ENCODE results near the gene WWTR1. TPM values are rescaled to one million over a fixed set of nuclear protein-coding genes. Genes with fewer than 3 reads are reported as not detected.

The WWTR1 gene
- total RNA-seq, 6 donors from 2014 or later, result 77.5 to 119 (median 107) TPM

DNA sequence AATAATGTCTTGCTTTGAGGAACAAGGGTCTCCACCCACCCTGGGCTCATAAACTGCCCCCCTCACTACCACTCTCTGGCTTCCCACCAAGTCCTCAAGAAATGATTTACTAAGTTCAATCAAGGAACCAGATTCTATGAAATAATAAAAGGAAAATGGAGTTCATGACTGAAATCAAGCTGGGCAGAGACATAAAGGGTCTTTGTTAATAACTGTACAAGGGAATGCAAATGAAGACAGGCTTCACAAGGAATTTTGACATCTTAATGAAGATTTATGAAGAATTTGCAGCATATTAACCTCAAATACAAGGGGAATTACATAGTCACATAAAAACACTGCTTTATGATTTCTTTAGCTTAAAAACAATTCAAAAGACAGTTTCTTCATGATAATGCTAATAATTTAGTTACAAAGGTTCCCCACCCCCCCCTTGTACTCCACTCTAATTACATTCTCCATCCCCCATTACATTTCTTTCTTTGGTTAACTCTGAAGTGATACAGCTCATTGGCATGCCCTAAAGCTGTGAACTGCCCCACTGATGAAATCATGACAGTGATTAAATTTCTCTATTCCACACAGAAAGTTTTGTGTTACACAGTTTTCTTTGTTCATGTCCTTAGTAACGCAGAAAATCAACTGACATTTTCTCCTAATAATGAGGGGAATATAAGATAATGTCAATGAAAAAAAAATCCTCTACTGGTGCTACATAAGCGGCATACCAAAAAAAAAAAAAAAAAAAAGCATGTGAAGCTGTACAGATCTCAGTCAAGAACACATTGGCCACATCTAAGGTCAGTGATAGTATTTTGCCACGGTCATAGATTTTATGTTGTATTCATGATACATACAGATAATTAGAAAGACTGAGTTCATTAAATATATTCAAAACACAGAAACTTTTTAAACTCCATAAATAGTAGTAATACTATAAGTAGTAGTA is 54.4 kb downstream of the WWTR1 start:
- TF ChIP-seq POLR2AphosphoS5 (IDR thresholded peaks at IDR 0.05) (no peak), EP300 (IDR thresholded peaks at IDR 0.05) (no peak)
- TF ChIP-seq, protein P1, sequence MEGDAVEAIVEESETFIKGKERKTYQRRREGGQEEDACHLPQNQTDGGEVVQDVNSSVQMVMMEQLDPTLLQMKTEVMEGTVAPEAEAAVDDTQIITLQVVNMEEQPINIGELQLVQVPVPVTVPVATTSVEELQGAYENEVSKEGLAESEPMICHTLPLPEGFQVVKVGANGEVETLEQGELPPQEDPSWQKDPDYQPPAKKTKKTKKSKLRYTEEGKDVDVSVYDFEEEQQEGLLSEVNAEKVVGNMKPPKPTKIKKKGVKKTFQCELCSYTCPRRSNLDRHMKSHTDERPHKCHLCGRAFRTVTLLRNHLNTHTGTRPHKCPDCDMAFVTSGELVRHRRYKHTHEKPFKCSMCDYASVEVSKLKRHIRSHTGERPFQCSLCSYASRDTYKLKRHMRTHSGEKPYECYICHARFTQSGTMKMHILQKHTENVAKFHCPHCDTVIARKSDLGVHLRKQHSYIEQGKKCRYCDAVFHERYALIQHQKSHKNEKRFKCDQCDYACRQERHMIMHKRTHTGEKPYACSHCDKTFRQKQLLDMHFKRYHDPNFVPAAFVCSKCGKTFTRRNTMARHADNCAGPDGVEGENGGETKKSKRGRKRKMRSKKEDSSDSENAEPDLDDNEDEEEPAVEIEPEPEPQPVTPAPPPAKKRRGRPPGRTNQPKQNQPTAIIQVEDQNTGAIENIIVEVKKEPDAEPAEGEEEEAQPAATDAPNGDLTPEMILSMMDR (IDR thresholded peaks at IDR 0.05), result no peak
- peaks cover 3 to 23% (median 20%) of the 10 kb centered on the region in 4 donors for H3K4me1 ChIP-seq

DNA sequence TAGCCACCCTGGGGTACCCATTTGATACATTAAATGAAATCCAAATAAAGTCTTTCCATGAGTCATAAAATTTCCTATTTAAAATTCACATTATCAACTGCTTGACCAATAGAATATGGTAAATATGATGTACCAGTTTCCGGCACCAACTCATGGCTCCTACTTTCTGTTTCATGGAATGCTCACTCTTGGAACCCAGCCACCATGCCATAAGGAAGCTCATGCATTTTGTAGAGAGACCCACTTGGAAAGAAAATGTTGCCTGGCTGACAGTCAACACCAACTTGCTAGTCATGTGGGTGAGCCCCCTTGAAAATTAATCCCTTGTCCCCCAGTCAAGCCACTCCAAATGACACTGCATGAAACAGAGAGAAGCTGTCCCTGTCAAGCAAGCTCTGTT is 57.2 kb downstream of the WWTR1 start:
- Histone ChIP-seq H3K9me3 (no peaks in the 10 kb centered on the region), H3K27ac (no peak overlapping the region), H3K4me1 (peaks cover 10 to 29% (median 27%) of the 10 kb centered on the region in 4 donors), H3K27me3 (no peaks in the 10 kb centered on the region), H3K36me3 (no peaks in the 10 kb centered on the region), H3K4me3 (no peak overlapping the region)
- WGBS, 2 donors, result 66 to 84% methylated on average over 1 of the region's 1 CpG
- ATAC-seq (ENCODE audit: low FRiP score in 2 of 2) (no peak), DNase-seq (no peak)
- TF ChIP-seq EP300 (IDR thresholded peaks at IDR 0.05), result no peak
- TF ChIP-seq POLR2AphosphoS5 (IDR thresholded peaks at IDR 0.05), result no peak
- no peak for TF ChIP-seq POLR2A (IDR thresholded peaks at IDR 0.05)
- TF ChIP-seq, protein P1 (IDR thresholded peaks at IDR 0.05), result no peak

More for the DNA sequence above, 54.4 kb downstream of the WWTR1 start:
- H3K36me3 ChIP-seq, result no peaks in the 10 kb centered on the region
- no peaks in the 10 kb centered on the region for H3K27me3 ChIP-seq
- H3K4me3 ChIP-seq, result no peak overlapping the region
- peak overlapping the region in 1 of 4 donors; percentile 28 for H3K27ac ChIP-seq
- WGBS, 2 donors, result 80 to 82% methylated on average over 3 of the region's 3 CpGs
- DNase-seq (no peak), ATAC-seq (ENCODE audit: low FRiP score in 2 of 2) (peak in 1 of 2 donors; percentile 41)
- H3K9me3 ChIP-seq, result no peaks in the 10 kb centered on the region

DNA sequence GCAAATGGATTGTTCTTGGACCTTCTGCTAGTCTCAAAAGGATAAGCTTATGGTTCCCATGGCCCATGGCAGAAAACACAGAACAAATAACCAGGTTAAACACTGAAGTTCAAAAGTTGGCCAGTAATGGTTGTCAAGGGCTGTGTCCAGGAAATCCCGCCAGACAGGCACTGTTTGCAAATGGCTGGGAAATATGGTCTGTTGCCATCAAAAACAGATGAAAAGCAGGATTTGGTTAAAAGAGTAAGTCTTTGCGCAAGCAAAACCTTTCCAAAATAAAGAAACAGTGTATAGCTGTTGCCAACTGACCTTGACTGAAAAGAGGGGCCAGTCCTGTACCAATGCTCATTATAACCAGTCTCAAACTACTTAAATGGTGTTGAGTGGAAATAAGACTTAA is 58.6 kb downstream of the WWTR1 start:
- ATAC-seq (ENCODE audit: low FRiP score in 2 of 2) (no peak), DNase-seq (no peak)
- no peak overlapping the region for H3K4me3 ChIP-seq
- 87 to 88% methylated on average over 2 of the region's 2 CpGs for WGBS, 2 donors
- peaks cover 13 to 24% (median 17%) of the 10 kb centered on the region in 4 donors for H3K4me1 ChIP-seq
- no peaks in the 10 kb centered on the region for H3K27me3 ChIP-seq
- H3K36me3 ChIP-seq, result no peaks in the 10 kb centered on the region
- H3K9me3 ChIP-seq, result no peaks in the 10 kb centered on the region
- H3K27ac ChIP-seq, result no peak overlapping the region
- TF ChIP-seq EP300 (IDR thresholded peaks at IDR 0.05) (no peak), POLR2A (IDR thresholded peaks at IDR 0.05) (no peak), POLR2AphosphoS5 (IDR thresholded peaks at IDR 0.05) (no peak)
- TF ChIP-seq, protein P1 (IDR thresholded peaks at IDR 0.05), result no peak

DNA sequence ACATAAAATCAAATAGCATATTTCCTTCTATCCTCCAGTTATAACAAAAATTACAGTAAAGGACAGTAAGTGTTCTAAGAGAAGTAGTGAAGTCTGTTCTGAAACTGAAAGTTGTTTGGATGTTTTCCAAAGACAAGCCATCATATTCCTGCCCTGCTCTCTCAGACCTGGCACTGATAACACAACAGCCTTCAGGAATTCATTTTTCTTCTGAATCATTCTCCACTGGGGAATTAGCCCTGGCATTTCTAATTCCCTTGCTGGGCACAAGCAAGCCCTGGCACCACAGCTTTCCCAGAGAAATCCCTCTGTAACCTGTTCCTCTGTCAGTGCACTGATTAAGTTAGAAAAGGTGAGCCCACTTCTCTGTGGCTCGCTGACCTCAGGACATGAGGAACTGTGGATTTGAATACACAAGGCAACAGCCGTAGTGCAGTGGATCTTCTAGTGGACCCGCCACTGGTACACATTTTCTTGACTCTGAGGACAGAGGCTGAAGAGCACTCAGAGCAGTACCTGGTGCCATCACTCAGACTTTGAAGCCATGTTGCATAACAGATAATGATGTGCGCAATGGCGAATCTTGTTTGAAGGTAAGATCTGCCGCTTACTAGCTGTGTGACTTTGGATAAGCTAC is 61.6 kb downstream of the WWTR1 start:
- WGBS, 2 donors, result 78 to 86% methylated on average over 6 of the region's 6 CpGs
- peaks cover 10 to 37% (median 20%) of the 10 kb centered on the region in 4 donors for H3K4me1 ChIP-seq
- H3K27ac ChIP-seq, result peak overlapping the region in 3 of 4 donors; percentile 3 to 12 (median 8)
- no peak for TF ChIP-seq POLR2AphosphoS5 (IDR thresholded peaks at IDR 0.05)
- TF ChIP-seq, protein P1 (IDR thresholded peaks at IDR 0.05), result no peak
- TF ChIP-seq POLR2A (IDR thresholded peaks at IDR 0.05), result no peak
- TF ChIP-seq EP300 (IDR thresholded peaks at IDR 0.05), result no peak
- ATAC-seq (ENCODE audit: low FRiP score in 2 of 2) (no peak), DNase-seq (no peak)
- H3K4me3 ChIP-seq, result no peak overlapping the region
- H3K27me3 ChIP-seq, result no peaks in the 10 kb centered on the region
- H3K36me3 ChIP-seq, result no peaks in the 10 kb centered on the region
- no peaks in the 10 kb centered on the region for H3K9me3 ChIP-seq

Data from upper lobe of left lung (tissue), 6 donors.